NOMO-1 (cell line): ENCODE results near the gene ADD1.
"Not testable (repeated sequence)": the region's sequence is repeated elsewhere in the genome, so short reads cannot be mapped to it uniquely, and the experiment has no call there.

ENCODE experiments used
- DNase-seq, 2 experiments: peaks; one replicate each; lab custom pipeline; 2025; ENCODE audit not compliant: unreplicated experiment in 2 of 2; lab: John Stamatoyannopoulos, UW

Gene ADD1

GRCh38 chr4:2942037-2942531, 98.4 kb downstream of the ADD1 start:
- no peak for DNase-seq

- no peak for DNase-seq
These were observed 99.1 kb downstream of the ADD1 start for GRCh38 chr4:2942532-2943363.

- DNase-seq: no peak
These were observed 99.9 kb downstream of the ADD1 start for GRCh38 chr4:2943364-2944090.

- no peak for DNase-seq
These were observed 100.4 kb downstream of the ADD1 start for GRCh38 chr4:2944091-2944482.

GRCh38 chr4:2944586-2945526, 101.2 kb downstream of the ADD1 start:
- DNase-seq: no peak

GRCh38 chr4:2945619-2946604, 102.3 kb downstream of the ADD1 start:
- DNase-seq: not testable (repeated sequence)

GRCh38 chr4:2946812-2947600, 103.4 kb downstream of the ADD1 start:
- DNase-seq: no peak

GRCh38 chr4:2947926-2948325, 104.3 kb downstream of the ADD1 start:
- DNase-seq: no peak

GRCh38 chr4:2948895-2949781, 105.5 kb downstream of the ADD1 start:
- no peak for DNase-seq

- DNase-seq: no peak
These were observed 106.1 kb downstream of the ADD1 start for GRCh38 chr4:2949782-2950125.

GRCh38 chr4:2950221-2950989, 106.8 kb downstream of the ADD1 start:
- DNase-seq: no peak

- no peak for DNase-seq
These were observed 109.9 kb downstream of the ADD1 start for GRCh38 chr4:2953496-2953895.

- no peak for DNase-seq
These were observed 110.9 kb downstream of the ADD1 start for GRCh38 chr4:2954358-2955185.

- not testable (repeated sequence) for DNase-seq
These were observed 111.8 kb downstream of the ADD1 start for GRCh38 chr4:2955186-2956044.

- no peak for DNase-seq
These were observed 114.8 kb downstream of the ADD1 start for GRCh38 chr4:2958446-2958845.
